ENCODE measurements around the gene SPATA17. TPM values are rescaled to one million over a fixed set of nuclear protein-coding genes. Genes with fewer than 3 reads are reported as not detected.

Gene SPATA17
- total RNA-seq, 2 experiments from 2014 or later = 0.14 TPM; not detected in 1

- ChIA-PET POLR2A (no interaction called here), CTCF (interaction anchor here (0.6 kb wide), 1 partner anchor 346 kb away, joined by 3 read pairs; no protein-coding TSS in a partner anchor)
- H3K27me3 Mint-ChIP-seq = no peaks in the 10 kb centered on the region
- DNase-seq (no peak), ATAC-seq (no peak)
- no peaks in the 10 kb centered on the region for H3K4me1 Mint-ChIP-seq
- peaks cover 1% of the 10 kb centered on the region for H3K9me3 Mint-ChIP-seq (ENCODE audit: low read depth)
- no peak overlapping the region for H3K4me3 Mint-ChIP-seq
- no peaks in the 10 kb centered on the region for H3K36me3 Mint-ChIP-seq (ENCODE audit: low read depth)
- intact Hi-C loops (cut with DNase I, micrococcal nuclease) = no loop called here
- H3K27ac Mint-ChIP-seq = no peak overlapping the region
Observed at GRCh38 chr1:217770918-217771317, 139.8 kb downstream of the SPATA17 start.

- ATAC-seq (no peak), DNase-seq (no peak)
- Mint-ChIP-seq H3K4me3 (no peak overlapping the region), H3K27ac (no peak overlapping the region), H3K9me3 (ENCODE audit: low read depth) (peaks cover 1% of the 10 kb centered on the region), H3K27me3 (no peaks in the 10 kb centered on the region), H3K4me1 (no peaks in the 10 kb centered on the region), H3K36me3 (ENCODE audit: low read depth) (no peaks in the 10 kb centered on the region)
- CTCF ChIA-PET = no interaction called here
- POLR2A ChIA-PET = no interaction called here
- intact Hi-C loops (cut with DNase I, micrococcal nuclease) = no loop called here
Observed at GRCh38 chr1:217776693-217777092, 145.5 kb downstream of the SPATA17 start.

GRCh38 chr1:217781056-217781455 is 149.9 kb downstream of the SPATA17 start:
- H3K4me1 Mint-ChIP-seq = no peaks in the 10 kb centered on the region
- no peak for DNase-seq
- CTCF ChIA-PET = no interaction called here

GRCh38 chr1:217791091-217791490 is 159.9 kb downstream of the SPATA17 start:
- ATAC-seq (no peak), DNase-seq (no peak)
- CTCF ChIA-PET = no interaction called here
- POLR2A ChIA-PET = no interaction called here
- Mint-ChIP-seq H3K27ac (no peak overlapping the region), H3K36me3 (ENCODE audit: low read depth) (no peaks in the 10 kb centered on the region), H3K4me3 (no peak overlapping the region), H3K4me1 (no peaks in the 10 kb centered on the region), H3K9me3 (ENCODE audit: low read depth) (peaks cover 3% of the 10 kb centered on the region), H3K27me3 (no peaks in the 10 kb centered on the region)
- intact Hi-C loops (cut with DNase I, micrococcal nuclease) = no loop called here

More at GRCh38 chr1:217781056-217781455, 149.9 kb downstream of the SPATA17 start:
- Mint-ChIP-seq H3K9me3 (ENCODE audit: low read depth) (no peaks in the 10 kb centered on the region), H3K4me3 (no peak overlapping the region), H3K27ac (no peak overlapping the region), H3K27me3 (no peaks in the 10 kb centered on the region), H3K36me3 (ENCODE audit: low read depth) (no peaks in the 10 kb centered on the region)
- ATAC-seq = no peak
- POLR2A ChIA-PET = no interaction called here
- intact Hi-C loops (cut with DNase I, micrococcal nuclease) = no loop called here

GRCh38 chr1:217805792-217806191 is 174.6 kb downstream of the SPATA17 start:
- DNase-seq (no peak), ATAC-seq (no peak)
- ChIA-PET POLR2A (no interaction called here), CTCF (no interaction called here)
- no peak overlapping the region for H3K27ac Mint-ChIP-seq
- intact Hi-C loops (cut with DNase I, micrococcal nuclease) = no loop called here
- no peaks in the 10 kb centered on the region for H3K27me3 Mint-ChIP-seq
- no peaks in the 10 kb centered on the region for H3K4me1 Mint-ChIP-seq
- H3K4me3 Mint-ChIP-seq = no peak overlapping the region
- no peaks in the 10 kb centered on the region for H3K36me3 Mint-ChIP-seq (ENCODE audit: low read depth)
- no peaks in the 10 kb centered on the region for H3K9me3 Mint-ChIP-seq (ENCODE audit: low read depth)

GRCh38 chr1:217812175-217812574 is 181.0 kb downstream of the SPATA17 start:
- DNase-seq = no peak
- ATAC-seq = no peak
- ChIA-PET CTCF (no interaction called here), POLR2A (no interaction called here)
- Mint-ChIP-seq H3K36me3 (ENCODE audit: low read depth) (no peaks in the 10 kb centered on the region), H3K4me3 (no peak overlapping the region), H3K9me3 (ENCODE audit: low read depth) (peaks cover 2% of the 10 kb centered on the region), H3K4me1 (no peaks in the 10 kb centered on the region), H3K27me3 (no peaks in the 10 kb centered on the region), H3K27ac (no peak overlapping the region)
- intact Hi-C loops (cut with DNase I, micrococcal nuclease) = no loop called here

- CTCF ChIA-PET = no interaction called here
- intact Hi-C loops (cut with DNase I, micrococcal nuclease) = no loop called here
- Mint-ChIP-seq H3K4me3 (no peak overlapping the region), H3K27me3 (no peaks in the 10 kb centered on the region), H3K36me3 (ENCODE audit: low read depth) (no peaks in the 10 kb centered on the region), H3K4me1 (no peaks in the 10 kb centered on the region), H3K27ac (no peak overlapping the region), H3K9me3 (ENCODE audit: low read depth) (peaks cover 7% of the 10 kb centered on the region)
- no peak for DNase-seq
- no peak for ATAC-seq
- POLR2A ChIA-PET = no interaction called here
Observed at GRCh38 chr1:217813031-217813430, 181.9 kb downstream of the SPATA17 start.

- DNase-seq (no peak), ATAC-seq (no peak)
- no peaks in the 10 kb centered on the region for H3K36me3 Mint-ChIP-seq (ENCODE audit: low read depth)
- H3K9me3 Mint-ChIP-seq (ENCODE audit: low read depth) = no peaks in the 10 kb centered on the region
- H3K27ac Mint-ChIP-seq = no peak overlapping the region
- POLR2A ChIA-PET = no interaction called here
- H3K27me3 Mint-ChIP-seq = no peaks in the 10 kb centered on the region
- intact Hi-C loops (cut with DNase I, micrococcal nuclease) = no loop called here
- H3K4me3 Mint-ChIP-seq = no peak overlapping the region
- H3K4me1 Mint-ChIP-seq = no peaks in the 10 kb centered on the region
- CTCF ChIA-PET = no interaction called here
Observed at GRCh38 chr1:217837691-217838090, 206.5 kb downstream of the SPATA17 start.

GRCh38 chr1:217839161-217839560 is 208.0 kb downstream of the SPATA17 start:
- Mint-ChIP-seq H3K27me3 (no peaks in the 10 kb centered on the region), H3K36me3 (ENCODE audit: low read depth) (no peaks in the 10 kb centered on the region), H3K9me3 (ENCODE audit: low read depth) (no peaks in the 10 kb centered on the region), H3K4me1 (no peaks in the 10 kb centered on the region), H3K27ac (no peak overlapping the region), H3K4me3 (no peak overlapping the region)
- POLR2A ChIA-PET = no interaction called here
- CTCF ChIA-PET = no interaction called here
- ATAC-seq (no peak), DNase-seq (no peak)
- intact Hi-C loops (cut with DNase I, micrococcal nuclease) = no loop called here

GRCh38 chr1:217846733-217847132 is 215.6 kb downstream of the SPATA17 start:
- Mint-ChIP-seq H3K4me3 (no peak overlapping the region), H3K27ac (no peak overlapping the region), H3K9me3 (ENCODE audit: low read depth) (no peaks in the 10 kb centered on the region), H3K4me1 (no peaks in the 10 kb centered on the region), H3K27me3 (no peaks in the 10 kb centered on the region), H3K36me3 (ENCODE audit: low read depth) (no peaks in the 10 kb centered on the region)
- ChIA-PET CTCF (interaction anchor here (0.8 kb wide), 1 partner anchor 24 kb away, joined by 3 read pairs; no protein-coding TSS in a partner anchor), POLR2A (no interaction called here)
- DNase-seq = no peak
- intact Hi-C loops (cut with DNase I, micrococcal nuclease) = no loop called here
- ATAC-seq = no peak

GRCh38 chr1:217847643-217848042 is 216.5 kb downstream of the SPATA17 start:
- Mint-ChIP-seq H3K9me3 (ENCODE audit: low read depth) (no peaks in the 10 kb centered on the region), H3K36me3 (ENCODE audit: low read depth) (no peaks in the 10 kb centered on the region), H3K27ac (no peak overlapping the region), H3K27me3 (no peaks in the 10 kb centered on the region), H3K4me3 (no peak overlapping the region), H3K4me1 (no peaks in the 10 kb centered on the region)
- POLR2A ChIA-PET = no interaction called here
- no peak for ATAC-seq
- intact Hi-C loops (cut with DNase I, micrococcal nuclease) = no loop called here
- DNase-seq = no peak
- CTCF ChIA-PET = interaction anchor here (1.0 kb wide), 1 partner anchor 10 kb away, joined by 4 read pairs; no protein-coding TSS in a partner anchor

GRCh38 chr1:217856342-217857034 is 225.3 kb downstream of the SPATA17 start:
- no peak overlapping the region for H3K27ac Mint-ChIP-seq
- CTCF ChIA-PET = no interaction called here
- no peaks in the 10 kb centered on the region for H3K27me3 Mint-ChIP-seq
- ATAC-seq (no peak), DNase-seq (no peak)
- no peaks in the 10 kb centered on the region for H3K36me3 Mint-ChIP-seq (ENCODE audit: low read depth)
- H3K4me3 Mint-ChIP-seq = no peak overlapping the region
- no peaks in the 10 kb centered on the region for H3K4me1 Mint-ChIP-seq
- POLR2A ChIA-PET = interaction anchor here (0.7 kb wide), 1 partner anchor 891 kb away, joined by 5 read pairs; no protein-coding TSS in a partner anchor
- H3K9me3 Mint-ChIP-seq (ENCODE audit: low read depth) = peaks cover 4% of the 10 kb centered on the region
- intact Hi-C loops (cut with DNase I, micrococcal nuclease) = no loop called here

All from activated CD4-positive, alpha-beta T cell treated with anti-CD3 and anti-CD28 coated beads for 36 hours (primary cell).